Mesenchymal stem cell (in vitro differentiated cells and primary cell): ENCODE data around the gene IMPA2.

Source experiments
- DNase-seq: peaks from one replicate; pipeline ENCODE4 v3.0.0-alpha.2; 2013
- H2AFZ ChIP-seq: one replicate; pipeline ENCODE4 v1.6.1; 2013; ENCODE audit warnings: low read depth, mild to moderate bottlenecking, control low read depth, inconsistent platforms, low read length, moderate library complexity
- H2AK5ac ChIP-seq: 2 replicates; pipeline ENCODE4 v1.6.1; 2013; ENCODE audit warnings: low read length, moderate library complexity, mild to moderate bottlenecking, inconsistent platforms; ENCODE audit not compliant: severe bottlenecking
- H2BK120ac ChIP-seq: one replicate; pipeline ENCODE4 v1.6.1; 2013; ENCODE audit warnings: low read depth, mild to moderate bottlenecking, inconsistent platforms, low read length, moderate library complexity
- H2BK12ac ChIP-seq, 2 experiments: one replicate each; pipeline ENCODE4 v1.6.1; 2013; ENCODE audit warnings: inconsistent platforms in 2 of 2, low read length in 2 of 2, mild to moderate bottlenecking in 2 of 2, moderate library complexity in 2 of 2, control low read depth in 1 of 2
- H2BK15ac ChIP-seq: one replicate; pipeline ENCODE4 v1.6.1; 2013; ENCODE audit warnings: mild to moderate bottlenecking, low read depth, inconsistent platforms; ENCODE audit not compliant: poor library complexity, severe bottlenecking
- H2BK5ac ChIP-seq: 2 replicates; pipeline ENCODE4 v1.6.1; 2013; ENCODE audit warnings: low read depth, mild to moderate bottlenecking, low read length, control low read depth, inconsistent platforms; ENCODE audit not compliant: poor library complexity, severe bottlenecking
- H3K14ac ChIP-seq, 2 experiments: one replicate each; pipeline ENCODE4 v1.6.1; 2013; ENCODE audit warnings: inconsistent platforms in 2 of 2, low read length in 2 of 2, control low read depth in 1 of 2, mild to moderate bottlenecking in 1 of 2, moderate library complexity in 1 of 2
- H3K18ac ChIP-seq, 2 experiments: one replicate each; pipeline ENCODE4 v1.6.1; 2013; ENCODE audit warnings: inconsistent platforms in 2 of 2, low read length in 2 of 2, control low read depth in 1 of 2, low read depth in 1 of 2, mild to moderate bottlenecking in 1 of 2
- H3K23ac ChIP-seq, 2 experiments: one replicate each; pipeline ENCODE4 v1.6.1; 2013; ENCODE audit warnings: inconsistent platforms in 2 of 2, low read length in 2 of 2, mild to moderate bottlenecking in 2 of 2, moderate library complexity in 2 of 2, control low read depth in 1 of 2
- H3K27ac ChIP-seq: 2 replicates; pipeline ENCODE4 v1.5.1; 2013; ENCODE audit warnings: mild to moderate bottlenecking, moderate library complexity, low read length, control low read depth, inconsistent platforms; ENCODE audit not compliant: poor library complexity, severe bottlenecking
- H3K27me3 ChIP-seq, 2 experiments: 2 replicates each; pipeline versions ENCODE4 v1.6.1 to v1.7.0; 2013; ENCODE audit warnings: low read length in 2 of 2, mild to moderate bottlenecking in 2 of 2, moderate library complexity in 2 of 2, control low read depth in 1 of 2, inconsistent platforms in 1 of 2; ENCODE audit not compliant: control insufficient read depth in 1 of 2, insufficient read depth in 1 of 2
- H3K36me3 ChIP-seq, 2 experiments: 2 replicates each; pipeline versions ENCODE4 v1.6.1 to v1.7.0; 2013; ENCODE audit warnings: low read length in 2 of 2, control low read depth in 1 of 2, inconsistent platforms in 1 of 2, low read depth in 1 of 2, mild to moderate bottlenecking in 1 of 2; ENCODE audit not compliant: insufficient read depth in 2 of 2, control insufficient read depth in 1 of 2
- H3K4ac ChIP-seq, 2 experiments: one replicate each; pipeline ENCODE4 v1.6.1; 2013; ENCODE audit warnings: inconsistent platforms in 2 of 2, low read length in 2 of 2, mild to moderate bottlenecking in 2 of 2, moderate library complexity in 2 of 2, control low read depth in 1 of 2, low read depth in 1 of 2
- H3K4me1 ChIP-seq: 2 replicates; pipeline ENCODE4 v1.6.1; 2013; ENCODE audit warnings: low read depth, low read length, control low read depth; ENCODE audit not compliant: control insufficient read depth, insufficient read depth
- H3K4me2 ChIP-seq: 2 replicates; pipeline ENCODE4 v1.6.1; 2013; ENCODE audit warnings: low read length, mild to moderate bottlenecking, inconsistent platforms; ENCODE audit not compliant: poor library complexity, severe bottlenecking
- H3K4me3 ChIP-seq, 2 experiments: 2 replicates each; pipeline versions ENCODE4 v1.5.1 to v1.7.0; 2013; ENCODE audit warnings: low read length in 2 of 2, mild to moderate bottlenecking in 2 of 2, control low read depth in 1 of 2, low read depth in 1 of 2; ENCODE audit not compliant: insufficient read depth in 1 of 2
- H3K79me1 ChIP-seq: replicated peaks from 2 replicates; pipeline ENCODE4 v1.6.1; 2013; ENCODE audit warnings: mild to moderate bottlenecking, control low read depth, low read length, inconsistent platforms; ENCODE audit not compliant: poor library complexity, severe bottlenecking
- H3K9ac ChIP-seq: 2 replicates; pipeline ENCODE4 v1.7.0; 2013; ENCODE audit warnings: mild to moderate bottlenecking, low read length, moderate library complexity
- H3K9me3 ChIP-seq: 2 replicates; pipeline ENCODE4 v1.7.0; 2013; ENCODE audit warnings: mild to moderate bottlenecking, low read length; ENCODE audit not compliant: control insufficient read depth
- H4K8ac ChIP-seq: one replicate; pipeline ENCODE4 v1.6.1; 2013; ENCODE audit warnings: inconsistent platforms, mild to moderate bottlenecking, low read length, moderate library complexity
- H4K91ac ChIP-seq: one replicate; pipeline ENCODE4 v1.6.1; 2013; ENCODE audit warnings: mild to moderate bottlenecking, low read length, inconsistent platforms
- WGBS: methylation state at CpG from one replicate; pipeline ENCODE4 v1.1.7; 2013; ENCODE audit warnings: mixed read lengths; 5-methylcytosine and 5-hydroxymethylcytosine counted together

Gene IMPA2

DNA sequence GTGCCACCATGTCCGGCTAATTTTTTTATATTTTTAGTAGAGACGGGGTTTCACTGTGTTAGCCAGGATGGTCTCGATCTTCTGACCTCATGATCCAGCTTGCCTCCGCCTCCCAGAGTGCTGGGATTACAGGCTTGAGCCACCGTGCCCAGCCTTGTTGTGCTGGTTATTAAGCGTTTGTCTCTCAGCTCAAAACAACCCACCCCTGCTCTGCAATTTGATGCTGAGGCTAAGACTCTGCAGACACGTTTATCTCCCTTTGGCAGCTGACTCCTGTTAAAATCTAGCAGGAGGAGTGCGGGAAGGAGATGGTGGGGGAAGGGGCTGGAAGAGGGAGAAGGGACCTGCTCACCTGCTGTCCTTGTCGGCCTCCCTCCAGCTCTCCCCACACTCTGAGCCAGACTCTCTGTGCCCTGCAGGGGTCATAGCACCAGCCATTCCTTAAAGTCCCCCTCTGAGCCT lies 29.9 kb upstream of the IMPA2 start:
- Histone ChIP-seq H3K23ac (no peak overlapping the region), H3K4me1 (peaks cover 16% of the 10 kb centered on the region), H3K4me3 (no peak overlapping the region), H2BK5ac (no peak overlapping the region), H3K36me3 (no peaks in the 10 kb centered on the region), H3K9me3 (peaks cover 2% of the 10 kb centered on the region), H2BK15ac (no peak overlapping the region), H3K14ac (no peak overlapping the region), H3K79me1 (no peaks in the 10 kb centered on the region), H4K91ac (peak overlapping the region; percentile 96), H2BK12ac (peak overlapping the region; percentile 23 to 53), H4K8ac (peak overlapping the region; percentile 72), H2AFZ (no peak overlapping the region), H2BK120ac (no peak overlapping the region), H3K4me2 (no peak overlapping the region), H3K27me3 (no peaks in the 10 kb centered on the region), H3K9ac (no peak overlapping the region), H3K27ac (no peak overlapping the region), H2AK5ac (peak overlapping the region; percentile 39), H3K4ac (no peak overlapping the region), H3K18ac (peak overlapping the region; percentile 4 to 37)
- DNase-seq: no peak
- WGBS: 65% methylated on average over 6 of the region's 9 CpGs

DNA sequence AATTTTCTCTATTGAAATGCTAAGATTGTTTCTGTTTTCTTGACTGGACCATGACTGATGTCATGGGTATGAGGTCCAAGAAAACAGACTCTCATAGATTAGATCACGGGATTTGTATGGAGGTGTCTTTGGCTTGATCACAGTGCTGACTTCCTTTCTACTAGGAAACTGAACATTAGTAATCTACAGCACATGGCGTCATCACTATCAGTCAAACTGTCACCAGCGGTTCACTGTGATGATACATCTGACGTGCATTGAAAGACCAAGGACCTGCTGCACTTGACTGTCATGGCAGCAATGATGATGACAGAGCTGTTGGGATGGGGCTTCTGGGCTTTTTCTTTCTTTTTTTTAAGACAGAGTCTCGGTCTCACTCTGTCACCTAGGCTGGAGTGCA lies 28.2 kb upstream of the IMPA2 start:
- Histone ChIP-seq H3K9me3 (peaks cover 18% of the 10 kb centered on the region), H3K14ac (no peak overlapping the region), H3K23ac (no peak overlapping the region), H3K4ac (no peak overlapping the region), H4K91ac (no peak overlapping the region), H3K9ac (no peak overlapping the region), H3K4me3 (no peak overlapping the region), H2BK120ac (no peak overlapping the region), H3K27ac (no peak overlapping the region), H3K4me1 (peaks cover 9% of the 10 kb centered on the region), H2BK15ac (no peak overlapping the region), H2AFZ (no peak overlapping the region), H3K36me3 (no peaks in the 10 kb centered on the region), H3K27me3 (no peaks in the 10 kb centered on the region), H2BK5ac (no peak overlapping the region), H3K79me1 (no peaks in the 10 kb centered on the region), H3K18ac (no peak overlapping the region), H2BK12ac (no peak overlapping the region), H3K4me2 (no peak overlapping the region), H4K8ac (no peak overlapping the region), H2AK5ac (peak overlapping the region; percentile 14)
- peak; percentile 29 for DNase-seq
- 78% methylated on average over 5 of the region's 5 CpGs for WGBS

DNA sequence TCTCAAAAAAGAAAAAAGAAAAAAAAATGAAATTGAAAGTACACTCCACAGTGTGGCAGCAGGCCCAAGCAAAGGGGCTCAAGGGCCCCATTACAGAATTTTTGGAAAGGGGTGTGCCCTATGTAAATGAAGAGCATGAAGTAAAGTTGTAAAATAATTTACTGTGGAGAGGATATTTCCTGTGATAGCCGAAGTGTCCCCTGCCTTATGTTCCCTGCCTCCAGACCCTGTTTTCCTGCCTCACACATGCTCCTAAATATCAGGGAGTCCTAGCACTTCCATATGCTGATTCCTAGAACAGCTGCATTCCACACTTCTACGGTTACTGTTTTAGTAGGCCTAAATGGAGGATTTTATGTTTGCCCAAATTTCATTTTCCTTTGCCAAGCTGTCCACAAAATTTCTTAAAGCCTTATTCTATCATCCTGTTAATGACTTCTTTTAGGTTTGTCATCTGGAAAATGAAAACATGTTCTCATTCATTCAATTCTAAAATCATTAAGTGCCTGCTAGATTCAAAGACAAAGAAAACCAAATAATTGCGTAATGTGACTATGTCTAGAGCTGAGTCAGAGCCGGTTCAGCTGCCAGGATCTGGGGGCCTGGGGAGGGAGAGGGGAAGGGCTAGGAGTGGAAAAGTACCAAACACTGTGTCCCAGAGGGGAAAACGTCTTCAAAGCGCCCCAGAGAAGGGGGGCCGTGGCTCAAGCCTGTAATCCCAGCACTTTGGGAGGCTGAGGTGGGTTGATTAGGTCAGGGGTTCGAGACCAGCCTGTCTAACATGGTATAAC lies 25.9 kb upstream of the IMPA2 start:
- no peak overlapping the region for H3K14ac ChIP-seq
- no peak overlapping the region for H2BK12ac ChIP-seq
- no peak overlapping the region for H2AK5ac ChIP-seq
- H4K8ac ChIP-seq: no peak overlapping the region
- H2BK15ac ChIP-seq: no peak overlapping the region
- peak overlapping the region in 1 of 2 experiments; percentile 20 for H3K4ac ChIP-seq
- H3K9me3 ChIP-seq: peaks cover 21% of the 10 kb centered on the region
- H3K79me1 ChIP-seq: no peaks in the 10 kb centered on the region
- peak overlapping the region; percentile 60 for H2BK5ac ChIP-seq
- H4K91ac ChIP-seq: no peak overlapping the region
- peak overlapping the region; percentile 50 for H2BK120ac ChIP-seq
- peak overlapping the region in 1 of 2 experiments; percentile 48 for H3K4me3 ChIP-seq
- peak overlapping the region; percentile 94 for H3K27ac ChIP-seq
- H3K36me3 ChIP-seq: no peaks in the 10 kb centered on the region
- peak; percentile 95 for DNase-seq
- WGBS: 0% methylated on average over 5 of the region's 8 CpGs
- H3K4me1 ChIP-seq: peaks cover 6% of the 10 kb centered on the region
- H3K18ac ChIP-seq: no peak overlapping the region
- H3K9ac ChIP-seq: peak overlapping the region; percentile 89
- no peak overlapping the region for H2AFZ ChIP-seq
- no peaks in the 10 kb centered on the region for H3K27me3 ChIP-seq
- H3K23ac ChIP-seq: no peak overlapping the region
- no peak overlapping the region for H3K4me2 ChIP-seq

DNA sequence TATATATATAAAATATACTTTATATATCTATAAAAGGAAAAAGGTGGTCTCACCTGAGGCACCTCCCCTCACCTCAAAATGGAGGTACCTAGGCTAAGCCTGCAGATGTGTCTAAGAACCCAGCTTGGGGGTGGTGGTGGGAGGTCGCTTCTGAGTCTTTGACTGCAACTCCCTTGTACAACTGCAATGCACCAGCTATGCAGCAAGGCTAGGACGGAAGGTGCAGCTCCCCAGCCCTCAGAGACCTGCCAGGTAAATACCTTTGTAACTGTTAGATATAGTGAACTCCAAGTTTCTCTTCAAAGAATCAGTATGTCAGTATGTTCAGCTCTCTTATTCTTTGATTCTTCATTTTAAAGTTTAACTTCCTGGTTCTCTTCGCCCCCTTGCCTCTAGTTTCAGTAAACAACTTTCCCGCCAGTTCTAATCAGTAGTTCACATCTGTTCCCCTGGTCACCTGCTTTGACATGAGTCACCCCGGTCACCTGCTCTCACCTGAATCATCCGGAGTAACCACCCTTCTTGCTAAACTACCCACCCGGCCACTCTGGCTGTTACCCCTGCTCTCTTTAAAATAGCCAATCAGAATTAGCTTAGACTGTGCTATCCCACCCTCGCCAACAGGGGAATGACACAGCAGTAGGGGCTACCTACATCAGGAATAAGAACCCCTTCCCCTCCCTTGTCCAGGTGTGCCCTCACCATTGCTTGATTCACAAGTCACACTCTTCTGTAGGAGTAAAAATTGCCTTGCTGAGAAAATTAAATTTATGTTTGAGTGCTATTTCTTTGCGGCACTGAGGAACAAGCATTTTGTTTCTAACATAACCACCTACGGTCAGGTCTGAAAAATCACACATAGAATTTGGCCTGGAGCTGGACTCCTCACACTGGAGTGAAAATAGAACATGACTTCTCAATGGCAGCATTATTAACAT lies 24.7 kb upstream of the IMPA2 start:
- peak overlapping the region in 1 of 2 experiments; percentile 17 for H3K4me3 ChIP-seq
- H3K9ac ChIP-seq: no peak overlapping the region
- H3K18ac ChIP-seq: no peak overlapping the region
- no peaks in the 10 kb centered on the region for H3K36me3 ChIP-seq
- H3K27me3 ChIP-seq: no peaks in the 10 kb centered on the region
- no peaks in the 10 kb centered on the region for H3K79me1 ChIP-seq
- peaks cover 6% of the 10 kb centered on the region for H3K4me1 ChIP-seq
- no peak overlapping the region for H4K8ac ChIP-seq
- no peak overlapping the region for H2BK120ac ChIP-seq
- peak overlapping the region; percentile 1 to 63 for H2BK12ac ChIP-seq
- H3K4ac ChIP-seq: no peak overlapping the region
- peak overlapping the region; percentile 83 for H2AK5ac ChIP-seq
- no peak overlapping the region for H3K4me2 ChIP-seq
- DNase-seq: no peak
- no peak overlapping the region for H3K23ac ChIP-seq
- no peak overlapping the region for H3K27ac ChIP-seq
- no peak overlapping the region for H2AFZ ChIP-seq
- 98% methylated on average over 9 of the region's 10 CpGs for WGBS
- no peak overlapping the region for H2BK15ac ChIP-seq
- no peak overlapping the region for H4K91ac ChIP-seq
- H3K9me3 ChIP-seq: peaks cover 21% of the 10 kb centered on the region
- no peak overlapping the region for H3K14ac ChIP-seq
- H2BK5ac ChIP-seq: no peak overlapping the region
